ENCODE measurements around the gene TMIGD2. TPM values are rescaled to one million over a fixed set of nuclear protein-coding genes. Genes with fewer than 3 reads are reported as not detected.

TMIGD2 gene
- total and polyA plus RNA-seq, 4 donors, result 0.23 to 1.4 (median 0.26) TPM; not detected in 1

GRCh38 chr19:4267101-4267900 is 34.9 kb downstream of the TMIGD2 start:
- H3K27me3 ChIP-seq (ENCODE audit: control insufficient read depth in 1 of 2, insufficient read depth in 2 of 2, low read length in 1 of 2), result no peaks in the 10 kb centered on the region
- WGBS, 2 donors, result 39 to 43% methylated on average over 20 to 21 of the region's 21 CpGs
- DNase-seq (peak; percentile 54 to 85), ATAC-seq (ENCODE audit: low FRiP score) (peak; percentile 70)
- no peak overlapping the region for H3K4me3 ChIP-seq (ENCODE audit: low read length in 2 of 2)
- no peaks in the 10 kb centered on the region for H3K9me3 ChIP-seq (ENCODE audit: control insufficient read depth, low read length)
- peaks cover 0 to 11% of the 10 kb centered on the region in 2 donors for H3K36me3 ChIP-seq (ENCODE audit: control insufficient read depth in 1 of 2, insufficient read depth in 2 of 2, low read length in 1 of 2)
- intact Hi-C loops (cut with DNase I), result loop anchor here (5.0 to 10.0 kb wide), 3 partner anchors 135 to 258 kb away; partner anchors contain the start of genes CHAF1A (in 1 of the 2) and SH3GL1 (in 1 of the 2)
- H3K4me1 ChIP-seq (ENCODE audit: control insufficient read depth in 1 of 2, insufficient read depth in 2 of 2, low read length in 2 of 2), result no peaks in the 10 kb centered on the region
- H3K27ac ChIP-seq (ENCODE audit: low read depth in 1 of 2, low read length in 2 of 2), result no peak overlapping the region

GRCh38 chr19:4266253-4267000 is 35.8 kb downstream of the TMIGD2 start:
- H3K9me3 ChIP-seq (ENCODE audit: control insufficient read depth, low read length), result no peaks in the 10 kb centered on the region
- DNase-seq (no peak), ATAC-seq (ENCODE audit: low FRiP score) (no peak)
- H3K36me3 ChIP-seq (ENCODE audit: control insufficient read depth in 1 of 2, insufficient read depth in 2 of 2, low read length in 1 of 2), result peaks cover 2 to 11% of the 10 kb centered on the region in 2 donors
- H3K4me1 ChIP-seq (ENCODE audit: control insufficient read depth in 1 of 2, insufficient read depth in 2 of 2, low read length in 2 of 2), result no peaks in the 10 kb centered on the region
- H3K27me3 ChIP-seq (ENCODE audit: control insufficient read depth in 1 of 2, insufficient read depth in 2 of 2, low read length in 1 of 2), result no peaks in the 10 kb centered on the region
- no peak overlapping the region for H3K4me3 ChIP-seq (ENCODE audit: low read length in 2 of 2)
- 92 to 93% methylated on average over 18 of the region's 18 CpGs for WGBS, 2 donors
- intact Hi-C loops (cut with DNase I), result loop anchor here (5.0 to 10.0 kb wide), 3 partner anchors 136 to 258 kb away; partner anchors contain the start of genes CHAF1A (in 1 of the 2) and SH3GL1 (in 1 of the 2)
- no peak overlapping the region for H3K27ac ChIP-seq (ENCODE audit: low read depth in 1 of 2, low read length in 2 of 2)

- intact Hi-C loops (cut with DNase I), result loop anchor here (5.0 to 10.0 kb wide), 3 partner anchors 137 to 260 kb away; partner anchors contain the start of genes CHAF1A (in 1 of the 2) and SH3GL1 (in 1 of the 2)
- peaks cover 2 to 13% of the 10 kb centered on the region in 2 donors for H3K36me3 ChIP-seq (ENCODE audit: control insufficient read depth in 1 of 2, insufficient read depth in 2 of 2, low read length in 1 of 2)
Measured at GRCh38 chr19:4264812-4265211, 37.4 kb downstream of the TMIGD2 start.

GRCh38 chr19:4260613-4261191 is 41.5 kb downstream of the TMIGD2 start:
- no peaks in the 10 kb centered on the region for H3K27me3 ChIP-seq (ENCODE audit: control insufficient read depth in 1 of 2, insufficient read depth in 2 of 2, low read length in 1 of 2)
- ATAC-seq (ENCODE audit: low FRiP score), result no peak
- no peak overlapping the region for H3K27ac ChIP-seq (ENCODE audit: low read depth in 1 of 2, low read length in 2 of 2)
- no peak overlapping the region for H3K4me3 ChIP-seq (ENCODE audit: low read length in 2 of 2)
- DNase-seq, result no peak
- intact Hi-C loops (cut with DNase I), result loop anchor here in 1 of 2 donors (10.0 kb wide), 1 partner anchor 264 kb away; no protein-coding TSS in a partner anchor
- H3K9me3 ChIP-seq (ENCODE audit: control insufficient read depth, low read length), result no peaks in the 10 kb centered on the region
- WGBS, 2 donors, result 95% methylated on average over 11 of the region's 11 CpGs
- peaks cover 4 to 5% of the 10 kb centered on the region in 2 donors for H3K36me3 ChIP-seq (ENCODE audit: control insufficient read depth in 1 of 2, insufficient read depth in 2 of 2, low read length in 1 of 2)
- H3K4me1 ChIP-seq (ENCODE audit: control insufficient read depth in 1 of 2, insufficient read depth in 2 of 2, low read length in 2 of 2), result no peaks in the 10 kb centered on the region

More at GRCh38 chr19:4264812-4265211, 37.4 kb downstream of the TMIGD2 start:
- H3K9me3 ChIP-seq (ENCODE audit: control insufficient read depth, low read length), result no peaks in the 10 kb centered on the region
- no peak overlapping the region for H3K27ac ChIP-seq (ENCODE audit: low read depth in 1 of 2, low read length in 2 of 2)
- no peak overlapping the region for H3K4me3 ChIP-seq (ENCODE audit: low read length in 2 of 2)
- no peak for DNase-seq
- no peak for ATAC-seq (ENCODE audit: low FRiP score)
- 81% methylated on average over 4 of the region's 4 CpGs for WGBS, 2 donors
- no peaks in the 10 kb centered on the region for H3K27me3 ChIP-seq (ENCODE audit: control insufficient read depth in 1 of 2, insufficient read depth in 2 of 2, low read length in 1 of 2)
- H3K4me1 ChIP-seq (ENCODE audit: control insufficient read depth in 1 of 2, insufficient read depth in 2 of 2, low read length in 2 of 2), result no peaks in the 10 kb centered on the region

GRCh38 chr19:4258181-4258580 is 44.0 kb downstream of the TMIGD2 start:
- Histone ChIP-seq H3K4me3 (ENCODE audit: low read length in 2 of 2) (no peak overlapping the region), H3K27ac (ENCODE audit: low read depth in 1 of 2, low read length in 2 of 2) (no peak overlapping the region), H3K4me1 (ENCODE audit: control insufficient read depth in 1 of 2, insufficient read depth in 2 of 2, low read length in 2 of 2) (no peaks in the 10 kb centered on the region), H3K9me3 (ENCODE audit: control insufficient read depth, low read length) (no peaks in the 10 kb centered on the region), H3K27me3 (ENCODE audit: control insufficient read depth in 1 of 2, insufficient read depth in 2 of 2, low read length in 1 of 2) (no peaks in the 10 kb centered on the region), H3K36me3 (ENCODE audit: control insufficient read depth in 1 of 2, insufficient read depth in 2 of 2, low read length in 1 of 2) (peaks cover 5 to 7% of the 10 kb centered on the region in 2 donors)
- intact Hi-C loops (cut with DNase I), result no loop called here
- 95 to 96% methylated on average over 27 to 28 of the region's 28 CpGs for WGBS, 2 donors
- no peak for DNase-seq
- no peak for ATAC-seq (ENCODE audit: low FRiP score)

GRCh38 chr19:4257025-4257424 is 45.2 kb downstream of the TMIGD2 start:
- Histone ChIP-seq H3K27ac (ENCODE audit: low read depth in 1 of 2, low read length in 2 of 2) (no peak overlapping the region), H3K27me3 (ENCODE audit: control insufficient read depth in 1 of 2, insufficient read depth in 2 of 2, low read length in 1 of 2) (no peaks in the 10 kb centered on the region), H3K9me3 (ENCODE audit: control insufficient read depth, low read length) (no peaks in the 10 kb centered on the region), H3K36me3 (ENCODE audit: control insufficient read depth in 1 of 2, insufficient read depth in 2 of 2, low read length in 1 of 2) (peaks cover 5 to 7% of the 10 kb centered on the region in 2 donors), H3K4me3 (ENCODE audit: low read length in 2 of 2) (no peak overlapping the region), H3K4me1 (ENCODE audit: control insufficient read depth in 1 of 2, insufficient read depth in 2 of 2, low read length in 2 of 2) (no peaks in the 10 kb centered on the region)
- ATAC-seq (ENCODE audit: low FRiP score), result no peak
- intact Hi-C loops (cut with DNase I), result no loop called here
- 91 to 96% methylated on average over 6 of the region's 6 CpGs for WGBS, 2 donors
- DNase-seq, result no peak

- H3K27ac ChIP-seq (ENCODE audit: low read depth in 1 of 2, low read length in 2 of 2), result no peak overlapping the region
- H3K4me1 ChIP-seq (ENCODE audit: control insufficient read depth in 1 of 2, insufficient read depth in 2 of 2, low read length in 2 of 2), result no peaks in the 10 kb centered on the region
- intact Hi-C loops (cut with DNase I), result no loop called here
- WGBS, 2 donors, result 92 to 98% methylated on average over 4 of the region's 4 CpGs
- DNase-seq (no peak), ATAC-seq (ENCODE audit: low FRiP score) (no peak)
- no peaks in the 10 kb centered on the region for H3K27me3 ChIP-seq (ENCODE audit: control insufficient read depth in 1 of 2, insufficient read depth in 2 of 2, low read length in 1 of 2)
- no peaks in the 10 kb centered on the region for H3K9me3 ChIP-seq (ENCODE audit: control insufficient read depth, low read length)
- H3K4me3 ChIP-seq (ENCODE audit: low read length in 2 of 2), result no peak overlapping the region
- H3K36me3 ChIP-seq (ENCODE audit: control insufficient read depth in 1 of 2, insufficient read depth in 2 of 2, low read length in 1 of 2), result peaks cover 3 to 7% of the 10 kb centered on the region in 2 donors
Measured at GRCh38 chr19:4256563-4256962, 45.6 kb downstream of the TMIGD2 start.
